Tibial nerve (tissue), 4 donors: Measurements from ENCODE around the gene PRB4. TPM values are rescaled to one million over a fixed set of nuclear protein-coding genes. Genes with fewer than 3 reads are reported as not detected.

Experiments
- DNase-seq, 2 donors: peaks; one replicate each; pipeline ENCODE4 v3.0.0-alpha.2; 2019; ENCODE audit warnings: low spot score in 2 of 2
- H3K27ac ChIP-seq, 4 donors: fragments of 200-600 bp; sonication (generic) in 3 of 4; one replicate each; pipeline ENCODE4 v1.5.1; 2017 to 2019; ENCODE audit warnings: mild to moderate bottlenecking in 1 of 4
- H3K27me3 ChIP-seq, 2 donors: fragments of 200-600 bp; sonication (generic) in 1 of 2; one replicate each; pipeline versions ENCODE4 v1.5.1 to v1.6.0; 2017 to 2019
- H3K36me3 ChIP-seq, 3 donors: fragments of 200-600 bp; sonication (generic); one replicate each; pipeline ENCODE4 v1.5.1; 2018 to 2019
- H3K4me1 ChIP-seq, 4 donors: fragments of 200-600 bp; sonication (generic) in 3 of 4; one replicate each; pipeline ENCODE4 v1.5.1; 2017 to 2019
- H3K4me3 ChIP-seq, 4 donors: fragments of 200-600 bp; sonication (generic) in 3 of 4; one replicate each; pipeline ENCODE4 v1.5.1; 2017 to 2019; ENCODE audit warnings: mild to moderate bottlenecking in 1 of 4, moderate library complexity in 1 of 4
- H3K9me3 ChIP-seq, 4 donors: fragments of 200-600 bp; sonication (generic) in 3 of 4; one replicate each; pipeline ENCODE4 v1.5.1; 2017 to 2019
- CTCF ChIP-seq, 5 experiments: fragments of 200-600 bp in 3 of 5; fragments of 450-650 bp in 2 of 5; sonication (generic) in 3 of 5; IDR thresholded peaks; one replicate each; pipeline ENCODE4 v1.5.1; 2016 to 2019; ENCODE audit warnings: antibody characterized with exemption in 5 of 5, mild to moderate bottlenecking in 3 of 5, moderate library complexity in 2 of 5
- EP300 ChIP-seq, 2 donors: sonication (generic); formaldehyde crosslinking; IDR thresholded peaks; one replicate each; pipeline ENCODE4 v1.6.1; 2017; ENCODE audit warnings: antibody characterized with exemption in 2 of 2, mild to moderate bottlenecking in 1 of 2
- POLR2A ChIP-seq, 2 donors: fragments of 450-650 bp; IDR thresholded peaks; one replicate each; pipeline ENCODE4 v1.6.1; 2017; ENCODE audit warnings: antibody characterized with exemption in 2 of 2, mild to moderate bottlenecking in 2 of 2, moderate library complexity in 2 of 2
- WGBS, 2 donors: methylation state at CpG; one replicate each; pipeline ENCODE4 v1.1.5; 2018; 5-methylcytosine and 5-hydroxymethylcytosine counted together
- total RNA-seq, 4 donors: library from RNA; depleted of rRNA; stranded (reverse); fragments of >200 nt; gene quantifications; one replicate each; pipeline ENCODE4 v1.1.0, GENCODE V29; 2016

Gene PRB4
- total RNA-seq, 4 donors from 2014 or later = not detected

GRCh38 chr12:11321980-11322379 lies 11.7 kb upstream of the PRB4 start:
- TF ChIP-seq POLR2A (IDR thresholded peaks at IDR 0.05) (no peak), CTCF (IDR thresholded peaks at IDR 0.05) (no peak), EP300 (IDR thresholded peaks at IDR 0.05) (no peak)
- Histone ChIP-seq H3K4me1 (no peaks in the 10 kb centered on the region), H3K27ac (no peak overlapping the region), H3K36me3 (no peaks in the 10 kb centered on the region), H3K9me3 (peaks cover 0 to 39% (median 0%) of the 10 kb centered on the region in 4 donors), H3K4me3 (no peak overlapping the region), H3K27me3 (no peaks in the 10 kb centered on the region)
- no peak for DNase-seq
- WGBS, 2 donors = 45 to 56% methylated on average over 2 of the region's 2 CpGs

GRCh38 chr12:11307143-11307542 lies 3.1 kb downstream of the PRB4 start:
- H3K36me3 ChIP-seq = no peaks in the 10 kb centered on the region
- no peak overlapping the region for H3K4me3 ChIP-seq
- H3K27me3 ChIP-seq = no peaks in the 10 kb centered on the region
- no peak overlapping the region for H3K27ac ChIP-seq
- 64 to 71% methylated on average over 2 of the region's 2 CpGs for WGBS, 2 donors
- H3K9me3 ChIP-seq = peaks cover 0 to 67% (median 2%) of the 10 kb centered on the region in 4 donors
- no peak for DNase-seq
- no peaks in the 10 kb centered on the region for H3K4me1 ChIP-seq
- TF ChIP-seq POLR2A (IDR thresholded peaks at IDR 0.05) = no peak
- TF ChIP-seq CTCF (IDR thresholded peaks at IDR 0.05) = no peak
- TF ChIP-seq EP300 (IDR thresholded peaks at IDR 0.05) = no peak

GRCh38 chr12:11273449-11273848 lies 36.8 kb downstream of the PRB4 start:
- 67 to 82% methylated on average over 3 of the region's 3 CpGs for WGBS, 2 donors
- DNase-seq = no peak
- no peak overlapping the region for H3K27ac ChIP-seq
- no peaks in the 10 kb centered on the region for H3K36me3 ChIP-seq
- H3K27me3 ChIP-seq = no peaks in the 10 kb centered on the region
- TF ChIP-seq EP300 (IDR thresholded peaks at IDR 0.05) = no peak
- no peak overlapping the region for H3K4me3 ChIP-seq
- no peaks in the 10 kb centered on the region for H3K4me1 ChIP-seq
- no peaks in the 10 kb centered on the region for H3K9me3 ChIP-seq

- H3K36me3 ChIP-seq = no peaks in the 10 kb centered on the region
- H3K9me3 ChIP-seq = peaks cover 0 to 18% (median 0%) of the 10 kb centered on the region in 4 donors
- H3K4me3 ChIP-seq = no peak within 1 kb of the TSS
- DNase-seq = no peak
- no peaks in the 10 kb centered on the region for H3K27me3 ChIP-seq
- TF ChIP-seq POLR2A (IDR thresholded peaks at IDR 0.05) = no peak
- TF ChIP-seq CTCF (IDR thresholded peaks at IDR 0.05) = no peak
- no peak for TF ChIP-seq EP300 (IDR thresholded peaks at IDR 0.05)
- H3K27ac ChIP-seq = no peak within 1 kb of the TSS
- WGBS, 2 donors = 82 to 84% methylated on average over 3 of the region's 3 CpGs
- no peaks in the 10 kb centered on the region for H3K4me1 ChIP-seq
These were observed 40.6 kb downstream of the PRB4 start, which contains the start of gene PRB3 for GRCh38 chr12:11269607-11270006. TSS of gene PRB3 (minus strand) at chr12:11269707. CDS start at chr12:11269669, 38 bp downstream.

GRCh38 chr12:11264501-11264900 lies 45.7 kb downstream of the PRB4 start:
- no peak for TF ChIP-seq POLR2A (IDR thresholded peaks at IDR 0.05)
- TF ChIP-seq CTCF (IDR thresholded peaks at IDR 0.05) = no peak
- no peak for TF ChIP-seq EP300 (IDR thresholded peaks at IDR 0.05)
- H3K4me3 ChIP-seq = no peak overlapping the region
- WGBS, 2 donors = 95 to 100% methylated on average over 1 of the region's 1 CpG

More at GRCh38 chr12:11264501-11264900, 45.7 kb downstream of the PRB4 start:
- Histone ChIP-seq H3K9me3 (peaks cover 0 to 59% (median 9%) of the 10 kb centered on the region in 4 donors), H3K36me3 (no peaks in the 10 kb centered on the region), H3K27me3 (no peaks in the 10 kb centered on the region), H3K4me1 (no peaks in the 10 kb centered on the region), H3K27ac (no peak overlapping the region)
- DNase-seq = no peak

Other genes starting within 250 kb of the PRB4 start
- 10 to 100 TPM in 1 of 4 donors, 1 to 10 TPM in 3; 1.5 to 12.6 (median 1.8) TPM for gene TAS2R46, start 248.1 kb downstream of the PRB4 start, total RNA-seq
- 1 to 10 TPM; 4.5 to 9.0 (median 5.0) TPM for gene TAS2R43, start 218.1 kb downstream of the PRB4 start, total RNA-seq
- 1 to 10 TPM; 4.9 to 9.0 (median 6.3) TPM for gene TAS2R30, start 175.8 kb downstream of the PRB4 start, total RNA-seq
- 1 to 10 TPM; 7.5 to 9.6 (median 8.1) TPM for gene SMIM10L1, start 139.2 kb downstream of the PRB4 start, total RNA-seq
- not detected for gene TAS2R42, start 123.5 kb downstream of the PRB4 start, total RNA-seq
- gene PRB3, start 40.7 kb downstream of the PRB4 start, total RNA-seq = not detected
- gene PRB2, start 85.1 kb upstream of the PRB4 start, total RNA-seq = not detected